ENCODE results near the gene PTPN22. TPM values are rescaled to one million over a fixed set of nuclear protein-coding genes. Genes with fewer than 3 reads are reported as not detected.

The PTPN22 gene
- total RNA-seq, 1 donor from 2014 or later: 0.38 TPM

GRCh38 chr1:113804421-113805255, 66.9 kb downstream of the PTPN22 start:
- ATAC-seq (peak; percentile 88), DNase-seq (ENCODE audit: low spot score) (no peak)

GRCh38 chr1:113802367-113803007, 69.0 kb downstream of the PTPN22 start:
- ATAC-seq: no peak
- no peak for DNase-seq (ENCODE audit: low spot score)

GRCh38 chr1:113800487-113800886, 71.0 kb downstream of the PTPN22 start:
- DNase-seq (ENCODE audit: low spot score): no peak
- ATAC-seq: no peak

- DNase-seq (ENCODE audit: low spot score): no peak
- no peak for ATAC-seq
Measured at GRCh38 chr1:113797472-113797871, 74.0 kb downstream of the PTPN22 start.

GRCh38 chr1:113793878-113794834, 77.4 kb downstream of the PTPN22 start:
- ATAC-seq (peak; percentile 56), DNase-seq (ENCODE audit: low spot score) (no peak)

- ATAC-seq (no peak), DNase-seq (ENCODE audit: low spot score) (no peak)
Measured at GRCh38 chr1:113792986-113793385, 78.5 kb downstream of the PTPN22 start.

GRCh38 chr1:113792471-113792870, 79.0 kb downstream of the PTPN22 start:
- no peak for DNase-seq (ENCODE audit: low spot score)
- no peak for ATAC-seq

GRCh38 chr1:113788802-113789201, 82.7 kb downstream of the PTPN22 start:
- no peak for DNase-seq (ENCODE audit: low spot score)
- no peak for ATAC-seq

- no peak for DNase-seq (ENCODE audit: low spot score)
- ATAC-seq: no peak
Measured at GRCh38 chr1:113787663-113788062, 83.8 kb downstream of the PTPN22 start.

- peak; percentile 90 for ATAC-seq
Measured at GRCh38 chr1:113786069-113786468, 85.4 kb downstream of the PTPN22 start.

GRCh38 chr1:113784104-113784779, 87.3 kb downstream of the PTPN22 start:
- ATAC-seq (no peak), DNase-seq (ENCODE audit: low spot score) (no peak)

More at GRCh38 chr1:113786069-113786468, 85.4 kb downstream of the PTPN22 start:
- no peak for DNase-seq (ENCODE audit: low spot score)

GRCh38 chr1:113783254-113784103, 88.0 kb downstream of the PTPN22 start:
- no peak for DNase-seq (ENCODE audit: low spot score)
- peak; percentile 55 for ATAC-seq

GRCh38 chr1:113782406-113782805, 89.1 kb downstream of the PTPN22 start:
- ATAC-seq: no peak
- DNase-seq (ENCODE audit: low spot score): no peak

- ATAC-seq (no peak), DNase-seq (ENCODE audit: low spot score) (no peak)
Measured at GRCh38 chr1:113780374-113781146, 91.0 kb downstream of the PTPN22 start.

GRCh38 chr1:113779542-113779941, 92.0 kb downstream of the PTPN22 start:
- DNase-seq (ENCODE audit: low spot score) (no peak), ATAC-seq (no peak)

- ATAC-seq (no peak), DNase-seq (ENCODE audit: low spot score) (no peak)
Measured at GRCh38 chr1:113777561-113777960, 94.0 kb downstream of the PTPN22 start.

- ATAC-seq: no peak
- DNase-seq (ENCODE audit: low spot score): no peak
Measured at GRCh38 chr1:113770031-113770430, 101.5 kb downstream of the PTPN22 start.

- ATAC-seq (no peak), DNase-seq (ENCODE audit: low spot score) (no peak)
Measured at GRCh38 chr1:113769601-113769970, 101.9 kb downstream of the PTPN22 start.
